ENCODE data around the gene MFSD12.

GRCh38 chr19:3590991-3591659 is 33.7 kb upstream of the MFSD12 start:
- TF ChIP-seq TAF1 (conservative IDR thresholded peaks at IDR 0.05), result no peak
- TF ChIP-seq CTCF (IDR thresholded peaks at IDR 0.05; ENCODE audit: low read depth, low read length, missing input control), result no peak
- no peak for TF ChIP-seq HNF4A (conservative IDR thresholded peaks at IDR 0.05)
- no peak for TF ChIP-seq GABPA (IDR thresholded peaks at IDR 0.05 in 1 of 2, conservative IDR thresholded peaks at IDR 0.05 in 1 of 2)
- no peak for TF ChIP-seq RAD21 (IDR thresholded peaks at IDR 0.05)
- no peak for TF ChIP-seq MAX (IDR thresholded peaks at IDR 0.05)
- no peak for TF ChIP-seq HNF4G (IDR thresholded peaks at IDR 0.05)
- no peak for TF ChIP-seq FOXA1 (IDR thresholded peaks at IDR 0.05)
- TF ChIP-seq YY1 (IDR thresholded peaks at IDR 0.05), result no peak

Measured in liver (tissue), 3 donors.